WTC11 (cell line): Measurements from ENCODE around the gene PHLDA3. TPM values are rescaled to one million over a fixed set of nuclear protein-coding genes. Genes with fewer than 3 reads are reported as not detected.

Experiments used
- ATAC-seq: fragments of 200-7000 bp; cut with Tn5 transposase; 2 replicates; pipeline ENCODE4 v1.10.0; 2021; ENCODE audit warnings: mild to moderate bottlenecking, moderate library complexity
- CTCF ChIA-PET: fragments of 300-600 bp; sonication (Branson Sonifier 250); formaldehyde crosslinking; loops from one replicate; lab custom pipeline; 2021; ENCODE audit warnings: antibody characterized with exemption; lab: Charles Lee
- POLR2A ChIA-PET: fragments of 350-600 bp; sonication (Branson Sonifier 250); formaldehyde crosslinking; loops from one replicate; lab custom pipeline; 2021; ENCODE audit warnings: antibody characterized with exemption; lab: Charles Lee
- DNase-seq: peaks from one replicate; pipeline ENCODE4 v3.0.0; 2021; ENCODE audit warnings: low spot score
- H3K27ac Mint-ChIP-seq: 2 replicates; pipeline ENCODE4 v1.8.0; 2021; ENCODE audit warnings: mixed read lengths
- H3K27me3 Mint-ChIP-seq: 2 replicates; pipeline ENCODE4 v1.8.0; 2021; ENCODE audit warnings: low read depth, mild to moderate bottlenecking, moderate library complexity, mixed read lengths
- H3K36me3 Mint-ChIP-seq: 2 replicates; pipeline ENCODE4 v1.8.0; 2021; ENCODE audit warnings: mixed read lengths
- H3K4me1 Mint-ChIP-seq: 2 replicates; pipeline ENCODE4 v1.8.0; 2022; ENCODE audit warnings: mixed read lengths
- H3K4me3 Mint-ChIP-seq: 2 replicates; pipeline ENCODE4 v1.8.0; 2021; ENCODE audit warnings: mild to moderate bottlenecking, moderate library complexity, mixed read lengths
- H3K9me3 Mint-ChIP-seq: 2 replicates; pipeline ENCODE4 v1.8.0; 2021; ENCODE audit warnings: mixed read lengths
- CREM ChIP-seq: sonication (generic); formaldehyde crosslinking; IDR thresholded peaks from 2 replicates; pipeline ENCODE4 v1.8.1; 2022; ENCODE audit warnings: mild to moderate bottlenecking, missing genetic modification reagents, moderate library complexity
- E2F4 ChIP-seq: sonication (generic); formaldehyde crosslinking; IDR thresholded peaks from 2 replicates; pipeline ENCODE4 v1.8.1; 2022; ENCODE audit warnings: low read depth, mild to moderate bottlenecking, moderate library complexity, missing genetic modification reagents, borderline replicate concordance
- IRF2 ChIP-seq: sonication (generic); formaldehyde crosslinking; IDR thresholded peaks from 2 replicates; pipeline ENCODE4 v1.8.0; 2022; ENCODE audit warnings: low read depth, missing genetic modification reagents, borderline replicate concordance
- JAZF1 ChIP-seq: fragments of 250-450 bp; sonication (Bioruptor Pico); IDR thresholded peaks from 2 replicates; pipeline ENCODE4 v1.9.0; 2021; ENCODE audit warnings: moderate library complexity, mild to moderate bottlenecking, inconsistent platforms
- MYBL2 ChIP-seq: sonication (generic); formaldehyde crosslinking; IDR thresholded peaks from 2 replicates; pipeline ENCODE4 v1.8.1; 2023; ENCODE audit warnings: mild to moderate bottlenecking, moderate library complexity, missing genetic modification reagents
- NR2C2 ChIP-seq: sonication (generic); formaldehyde crosslinking; IDR thresholded peaks from 2 replicates; pipeline ENCODE4 v1.8.0; 2022; ENCODE audit warnings: mild to moderate bottlenecking, missing genetic modification reagents
- TEAD4 ChIP-seq: sonication (generic); formaldehyde crosslinking; IDR thresholded peaks from 2 replicates; pipeline ENCODE4 v1.8.0; 2022; ENCODE audit warnings: mild to moderate bottlenecking, missing genetic modification reagents
- ZNF232 ChIP-seq: sonication (generic); formaldehyde crosslinking; IDR thresholded peaks from 2 replicates; pipeline ENCODE4 v1.8.0; 2022; ENCODE audit warnings: mild to moderate bottlenecking, missing genetic modification reagents
- ZSCAN18 ChIP-seq: fragments of 250-450 bp; sonication (Bioruptor Pico); IDR thresholded peaks from 2 replicates; pipeline ENCODE4 v2.1.2; 2022; ENCODE audit warnings: mild to moderate bottlenecking, moderate library complexity
- total RNA-seq: library from RNA; stranded (reverse); gene quantifications from 3 replicates; pipeline ENCODE4 v1.2.3, GENCODE V29; 2021
- TF ChIP-seq, protein P1 (sequence below): sonication (generic); formaldehyde crosslinking; IDR thresholded peaks from 2 replicates; pipeline ENCODE4 v1.8.0; 2022; ENCODE audit warnings: mild to moderate bottlenecking, missing genetic modification reagents
- TF ChIP-seq, protein P2 (sequence below): fragments of 250-450 bp; sonication (Bioruptor Pico); IDR thresholded peaks from 2 replicates; pipeline ENCODE4 v1.9.0; 2021; ENCODE audit warnings: mild to moderate bottlenecking
- TF ChIP-seq, protein P3 (sequence below): sonication (generic); formaldehyde crosslinking; IDR thresholded peaks from 2 replicates; pipeline ENCODE4 v1.8.1; 2023; ENCODE audit warnings: mild to moderate bottlenecking, missing genetic modification reagents, borderline replicate concordance

PHLDA3 gene
- total RNA-seq, 1 experiment from 2014 or later: 95.1 TPM

DNA sequence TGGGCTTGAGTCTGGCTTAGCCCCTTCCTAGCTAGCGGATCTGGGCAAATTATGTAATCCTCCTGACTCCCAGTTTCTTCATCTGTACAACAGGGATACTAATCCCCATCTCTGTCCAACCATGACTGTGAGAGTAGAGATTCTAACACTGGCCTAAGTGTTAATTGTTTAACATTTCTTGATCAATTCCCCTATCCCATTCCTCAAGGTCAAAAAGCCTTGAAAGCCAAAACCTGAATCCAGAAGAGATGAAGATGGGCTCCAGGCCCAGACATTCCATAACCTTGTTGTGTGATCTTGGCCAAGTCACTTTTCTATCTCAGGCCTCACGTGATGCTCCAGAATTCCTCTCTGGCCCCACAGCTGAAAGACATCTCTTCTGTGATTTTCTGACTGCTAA lies 18.8 kb upstream of the PHLDA3 start:
- TF ChIP-seq, protein P1, sequence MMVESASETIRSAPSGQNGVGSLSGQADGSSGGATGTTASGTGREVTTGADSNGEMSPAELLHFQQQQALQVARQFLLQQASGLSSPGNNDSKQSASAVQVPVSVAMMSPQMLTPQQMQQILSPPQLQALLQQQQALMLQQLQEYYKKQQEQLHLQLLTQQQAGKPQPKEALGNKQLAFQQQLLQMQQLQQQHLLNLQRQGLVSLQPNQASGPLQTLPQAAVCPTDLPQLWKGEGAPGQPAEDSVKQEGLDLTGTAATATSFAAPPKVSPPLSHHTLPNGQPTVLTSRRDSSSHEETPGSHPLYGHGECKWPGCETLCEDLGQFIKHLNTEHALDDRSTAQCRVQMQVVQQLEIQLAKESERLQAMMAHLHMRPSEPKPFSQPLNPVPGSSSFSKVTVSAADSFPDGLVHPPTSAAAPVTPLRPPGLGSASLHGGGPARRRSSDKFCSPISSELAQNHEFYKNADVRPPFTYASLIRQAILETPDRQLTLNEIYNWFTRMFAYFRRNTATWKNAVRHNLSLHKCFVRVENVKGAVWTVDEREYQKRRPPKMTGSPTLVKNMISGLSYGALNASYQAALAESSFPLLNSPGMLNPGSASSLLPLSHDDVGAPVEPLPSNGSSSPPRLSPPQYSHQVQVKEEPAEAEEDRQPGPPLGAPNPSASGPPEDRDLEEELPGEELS: no peak
- TF ChIP-seq MYBL2 (CRISPR knock-in tag) (no peak), E2F4 (CRISPR knock-in tag) (no peak), NR2C2 (CRISPR knock-in tag) (no peak)
- TF ChIP-seq, protein P2, sequence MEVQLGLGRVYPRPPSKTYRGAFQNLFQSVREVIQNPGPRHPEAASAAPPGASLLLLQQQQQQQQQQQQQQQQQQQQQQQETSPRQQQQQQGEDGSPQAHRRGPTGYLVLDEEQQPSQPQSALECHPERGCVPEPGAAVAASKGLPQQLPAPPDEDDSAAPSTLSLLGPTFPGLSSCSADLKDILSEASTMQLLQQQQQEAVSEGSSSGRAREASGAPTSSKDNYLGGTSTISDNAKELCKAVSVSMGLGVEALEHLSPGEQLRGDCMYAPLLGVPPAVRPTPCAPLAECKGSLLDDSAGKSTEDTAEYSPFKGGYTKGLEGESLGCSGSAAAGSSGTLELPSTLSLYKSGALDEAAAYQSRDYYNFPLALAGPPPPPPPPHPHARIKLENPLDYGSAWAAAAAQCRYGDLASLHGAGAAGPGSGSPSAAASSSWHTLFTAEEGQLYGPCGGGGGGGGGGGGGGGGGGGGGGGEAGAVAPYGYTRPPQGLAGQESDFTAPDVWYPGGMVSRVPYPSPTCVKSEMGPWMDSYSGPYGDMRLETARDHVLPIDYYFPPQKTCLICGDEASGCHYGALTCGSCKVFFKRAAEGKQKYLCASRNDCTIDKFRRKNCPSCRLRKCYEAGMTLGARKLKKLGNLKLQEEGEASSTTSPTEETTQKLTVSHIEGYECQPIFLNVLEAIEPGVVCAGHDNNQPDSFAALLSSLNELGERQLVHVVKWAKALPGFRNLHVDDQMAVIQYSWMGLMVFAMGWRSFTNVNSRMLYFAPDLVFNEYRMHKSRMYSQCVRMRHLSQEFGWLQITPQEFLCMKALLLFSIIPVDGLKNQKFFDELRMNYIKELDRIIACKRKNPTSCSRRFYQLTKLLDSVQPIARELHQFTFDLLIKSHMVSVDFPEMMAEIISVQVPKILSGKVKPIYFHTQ: no peak
- TF ChIP-seq, all 79 proteins: peak for 0
- Mint-ChIP-seq H3K27ac (no peak overlapping the region), H3K9me3 (no peaks in the 10 kb centered on the region), H3K4me1 (peaks cover 8% of the 10 kb centered on the region), H3K27me3 (no peaks in the 10 kb centered on the region), H3K36me3 (no peaks in the 10 kb centered on the region), H3K4me3 (no peak overlapping the region)
- ChIA-PET CTCF (interaction anchor here (1.2 to 3.9 kb wide), 4 partner anchors 11 to 39 kb away, joined by 3 to 37 read pairs (median 8); no protein-coding TSS in a partner anchor), POLR2A (no interaction called here)
- ATAC-seq: no peak
- DNase-seq: no peak

DNA sequence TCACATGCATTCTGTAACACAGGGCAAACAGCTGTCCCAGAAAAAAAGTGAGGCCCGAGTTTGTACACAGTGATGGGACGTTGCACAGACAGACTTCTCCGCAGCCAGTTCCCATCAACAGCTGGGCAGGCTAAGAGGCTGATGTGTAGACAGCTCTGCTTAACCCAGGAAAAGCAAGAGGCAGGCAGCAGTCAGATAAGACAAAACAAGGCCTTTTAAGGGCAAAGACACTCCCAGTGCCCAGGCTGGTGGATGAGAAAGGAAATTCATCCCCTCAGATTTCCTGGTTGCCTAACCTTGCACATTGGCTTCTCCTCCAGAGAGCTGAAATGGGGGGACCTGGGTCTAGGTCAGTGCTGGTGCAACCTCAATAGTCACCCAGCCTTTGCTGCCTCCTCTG lies 17.2 kb upstream of the PHLDA3 start:
- POLR2A ChIA-PET: no interaction called here
- DNase-seq: no peak
- Mint-ChIP-seq H3K27me3 (peaks cover 4% of the 10 kb centered on the region), H3K4me1 (peaks cover 15% of the 10 kb centered on the region), H3K36me3 (no peaks in the 10 kb centered on the region), H3K27ac (no peak overlapping the region), H3K9me3 (no peaks in the 10 kb centered on the region), H3K4me3 (no peak overlapping the region)
- TF ChIP-seq, protein P3, sequence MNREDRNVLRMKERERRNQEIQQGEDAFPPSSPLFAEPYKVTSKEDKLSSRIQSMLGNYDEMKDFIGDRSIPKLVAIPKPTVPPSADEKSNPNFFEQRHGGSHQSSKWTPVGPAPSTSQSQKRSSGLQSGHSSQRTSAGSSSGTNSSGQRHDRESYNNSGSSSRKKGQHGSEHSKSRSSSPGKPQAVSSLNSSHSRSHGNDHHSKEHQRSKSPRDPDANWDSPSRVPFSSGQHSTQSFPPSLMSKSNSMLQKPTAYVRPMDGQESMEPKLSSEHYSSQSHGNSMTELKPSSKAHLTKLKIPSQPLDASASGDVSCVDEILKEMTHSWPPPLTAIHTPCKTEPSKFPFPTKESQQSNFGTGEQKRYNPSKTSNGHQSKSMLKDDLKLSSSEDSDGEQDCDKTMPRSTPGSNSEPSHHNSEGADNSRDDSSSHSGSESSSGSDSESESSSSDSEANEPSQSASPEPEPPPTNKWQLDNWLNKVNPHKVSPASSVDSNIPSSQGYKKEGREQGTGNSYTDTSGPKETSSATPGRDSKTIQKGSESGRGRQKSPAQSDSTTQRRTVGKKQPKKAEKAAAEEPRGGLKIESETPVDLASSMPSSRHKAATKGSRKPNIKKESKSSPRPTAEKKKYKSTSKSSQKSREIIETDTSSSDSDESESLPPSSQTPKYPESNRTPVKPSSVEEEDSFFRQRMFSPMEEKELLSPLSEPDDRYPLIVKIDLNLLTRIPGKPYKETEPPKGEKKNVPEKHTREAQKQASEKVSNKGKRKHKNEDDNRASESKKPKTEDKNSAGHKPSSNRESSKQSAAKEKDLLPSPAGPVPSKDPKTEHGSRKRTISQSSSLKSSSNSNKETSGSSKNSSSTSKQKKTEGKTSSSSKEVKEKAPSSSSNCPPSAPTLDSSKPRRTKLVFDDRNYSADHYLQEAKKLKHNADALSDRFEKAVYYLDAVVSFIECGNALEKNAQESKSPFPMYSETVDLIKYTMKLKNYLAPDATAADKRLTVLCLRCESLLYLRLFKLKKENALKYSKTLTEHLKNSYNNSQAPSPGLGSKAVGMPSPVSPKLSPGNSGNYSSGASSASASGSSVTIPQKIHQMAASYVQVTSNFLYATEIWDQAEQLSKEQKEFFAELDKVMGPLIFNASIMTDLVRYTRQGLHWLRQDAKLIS (CRISPR knock-in tag): no peak
- CTCF ChIA-PET: interaction anchor here (0.7 to 3.9 kb wide), 9 partner anchors 17 to 316 kb away, joined by 3 to 37 read pairs (median 4); no protein-coding TSS in a partner anchor
- no peak for ATAC-seq

- Mint-ChIP-seq H3K9me3 (no peaks in the 10 kb centered on the region), H3K4me3 (no peak overlapping the region), H3K27me3 (peaks cover 4% of the 10 kb centered on the region), H3K27ac (no peak overlapping the region), H3K4me1 (peaks cover 11% of the 10 kb centered on the region), H3K36me3 (no peaks in the 10 kb centered on the region)
- no peak for ATAC-seq
- no peak for DNase-seq
- CTCF ChIA-PET: interaction anchor here (1.4 to 7.1 kb wide), 3 partner anchors 27 to 308 kb away, joined by 4 to 390 read pairs (median 37); no protein-coding TSS in a partner anchor
- POLR2A ChIA-PET: no interaction called here
- TF ChIP-seq CREM (no peak), TEAD4 (CRISPR knock-in tag) (no peak), ZNF232 (no peak), ZSCAN18 (CRISPR knock-in tag) (no peak), JAZF1 (CRISPR knock-in tag) (no peak), NR2C2 (CRISPR knock-in tag) (no peak), IRF2 (no peak)
- TF ChIP-seq, protein P3 (CRISPR knock-in tag): no peak
Measured at GRCh38 chr1:201485184-201485774, 16.3 kb upstream of the PHLDA3 start.
